K562 (cell line): ENCODE data around the gene ITPR2. TPM values are rescaled to one million over a fixed set of nuclear protein-coding genes. Genes with fewer than 3 reads are reported as not detected.

Source experiments
- FOXK2 ChIP-seq, 2 experiments: fragments of 450-650 bp; IDR thresholded peaks in 1 of 2; conservative IDR thresholded peaks in 1 of 2; 2 replicates each; pipeline ENCODE4 v1.6.1; 2016; ENCODE audit warnings: low read depth in 2 of 2, mild to moderate bottlenecking in 1 of 2
- KLF1 ChIP-seq: fragments of 450-650 bp; IDR thresholded peaks from 2 replicates; pipeline ENCODE4 v1.6.1; 2016; ENCODE audit warnings: missing genetic modification characterization, missing compliant biosample characterization
- MIER1 ChIP-seq: fragments of 450-650 bp; IDR thresholded peaks from 2 replicates; pipeline ENCODE4 v1.6.1; 2016; ENCODE audit warnings: antibody characterized with exemption, mild to moderate bottlenecking, low read depth
- YY1 ChIP-seq, 3 experiments: IDR thresholded peaks; 2 replicates each; pipeline ENCODE4 v1.6.1; 2011; ENCODE audit warnings: low read length in 2 of 3, mild to moderate bottlenecking in 2 of 3, moderate library complexity in 2 of 3, borderline replicate concordance in 1 of 3, control low read depth in 1 of 3, low read depth in 1 of 3; ENCODE audit not compliant: insufficient read depth in 3 of 3, insufficient replicate concordance in 2 of 3, control insufficient read depth in 1 of 3, insufficient read length in 1 of 3; ENCODE audit errors: extremely low read depth in 1 of 3
- ZBTB49 ChIP-seq: sonication (generic); formaldehyde crosslinking; IDR thresholded peaks from 2 replicates; pipeline ENCODE4 v1.8.0; 2022; ENCODE audit warnings: missing genetic modification reagents, mild to moderate bottlenecking, borderline replicate concordance
- ZFP1 ChIP-seq: fragments of 450-650 bp; formaldehyde crosslinking; IDR thresholded peaks from 2 replicates; pipeline ENCODE4 v1.4.0; 2020; ENCODE audit warnings: mild to moderate bottlenecking, mixed read lengths
- ZNF407 ChIP-seq: fragments of 450-650 bp; IDR thresholded peaks from 2 replicates; pipeline ENCODE4 v1.6.1; 2016; ENCODE audit warnings: low read depth
- polyA plus RNA-seq, 8 experiments: library from polyadenylated mRNA; depleted of rRNA in 4 of 8; stranded (reverse) in 5 of 8; unstranded in 3 of 8; fragments of >200 nt; fragmentation: Nextera tagmentation in 2 of 8; fragmentation: Illumina TruSeq in 1 of 8; extraction: Ambion mirVana in 2 of 8; extraction: Trizol in 1 of 8; gene quantifications; 2 replicates each; pipeline versions ENCODE4 v1.2.1 to v1.2.3, GENCODE V29; 2011 to 2014; ENCODE audit warnings: inconsistent platforms in 1 of 8, missing spikeins in 1 of 8
- total RNA-seq, 7 experiments: library from RNA; depleted of rRNA in 6 of 7; stranded (reverse); fragments of >200 nt in 6 of 7; fragmentation: Illumina TruSeq in 2 of 7; extraction: Trizol in 2 of 7; gene quantifications; 2 replicates each; pipeline versions ENCODE4 v1.2.1 to v1.2.3, GENCODE V29; 2011 to 2021; ENCODE audit warnings: low replicate concordance in 1 of 7

ITPR2 gene
- total and polyA plus RNA-seq, 9 of the 15 experiments (the other 6 are each of a cell fraction or from before 2014, with no cell fraction given), result 0.21 to 3.3 (median 0.95) TPM

- no peak for TF ChIP-seq ZNF407
- TF ChIP-seq YY1 (IDR thresholded peaks at IDR 0.05; ENCODE audit: borderline replicate concordance in 1 of 3, control insufficient read depth in 1 of 3, extremely low read depth in 1 of 3, insufficient read depth in 3 of 3, insufficient read length in 1 of 3, insufficient replicate concordance in 2 of 3, low read depth in 1 of 3, low read length in 2 of 3), result no peak
- TF ChIP-seq ZBTB49, result no peak
- TF ChIP-seq ZFP1 (CRISPR knock-in tag), result no peak
- no peak for TF ChIP-seq KLF1
- no peak for TF ChIP-seq FOXK2 (conservative IDR thresholded peaks at IDR 0.05 in 1 of 2, IDR thresholded peaks at IDR 0.05 in 1 of 2; ENCODE audit: low read depth in 2 of 2)
- TF ChIP-seq MIER1, result no peak
- TF ChIP-seq, all 486 proteins: peak for 0
Observed at GRCh38 chr12:26767116-26767515, 65.9 kb downstream of the ITPR2 start (continued).
